ENCODE data around the gene MID1IP1. TPM values are rescaled to one million over a fixed set of nuclear protein-coding genes. Genes with fewer than 3 reads are reported as not detected.

Gene MID1IP1
- total and polyA plus RNA-seq, 2 of the 13 experiments (the other 11 are each of a cell fraction or from before 2014, with no cell fraction given) = 35.7 to 36.1 TPM

- ChIA-PET POLR2A (no interaction called here), CTCF (ENCODE audit: low intra/inter-chr PET ratio, low total read pairs) (no interaction called here)
- H2AFZ ChIP-seq (ENCODE audit: low read length) = no peak overlapping the region
- peak; percentile 49; the same call in 2 of the 3 replicates for ATAC-seq
- in situ Hi-C loops (cut with HindIII; ENCODE audit: extremely low pct_ligation_motif_present, low pct_unique_long_range_greater_than_20kb) (no loop called here), intact Hi-C loops (cut with micrococcal nuclease; ENCODE audit: unreplicated experiment) (no loop called here)
- H3K79me2 ChIP-seq (ENCODE audit: insufficient read depth, low read length) = no peaks in the 10 kb centered on the region
- H4K20me1 ChIP-seq (ENCODE audit: insufficient read depth, low read length) = no peaks in the 10 kb centered on the region
- no peaks in the 10 kb centered on the region for H3K27me3 ChIP-seq (ENCODE audit: control insufficient read depth in 1 of 2, insufficient read depth in 2 of 2, low read length in 2 of 2)
- peak overlapping the region; percentile 3; the same call in 1 of the 2 replicates for H3K4me2 ChIP-seq (ENCODE audit: low read depth, low read length)
- TF ChIP-seq ZNF816 (CRISPR knock-in tag; IDR thresholded peaks at IDR 0.05; ENCODE audit: borderline replicate concordance) (no peak), PBX3 (CRISPR knock-in tag; IDR thresholded peaks at IDR 0.05; ENCODE audit: borderline replicate concordance) (no peak), PTBP1 (IDR thresholded peaks at IDR 0.05; ENCODE audit: low read depth, low read length, poor library complexity, severe bottlenecking) (no peak), IKZF4 (CRISPR knock-in tag; IDR thresholded peaks at IDR 0.05; ENCODE audit: borderline replicate concordance, low read depth, not compliant biosample characterization) (no peak), TCF7L2 (IDR thresholded peaks at IDR 0.05; ENCODE audit: low read depth, low read length) (no peak), THAP9 (CRISPR knock-in tag; IDR thresholded peaks at IDR 0.05; ENCODE audit: borderline replicate concordance) (no peak), DRAP1 (CRISPR knock-in tag; IDR thresholded peaks at IDR 0.05) (no peak), FOXP4 (CRISPR knock-in tag; IDR thresholded peaks at IDR 0.05) (no peak), SRF (IDR thresholded peaks at IDR 0.05; ENCODE audit: low read depth, low read length) (no peak), POLR2A (IDR thresholded peaks at IDR 0.05; ENCODE audit: insufficient read depth in 1 of 2, low read depth in 2 of 2, low read length in 2 of 2) (no peak)
- BruUV-seq (replicated peaks) = no TSS peak
- no peak overlapping the region for H3K4me3 ChIP-seq (replicated peaks in 1 of 3; ENCODE audit: insufficient read depth in 1 of 3, low read depth in 2 of 3, low read length in 3 of 3)
- H3K9me3 ChIP-seq (ENCODE audit: low read length) = no peaks in the 10 kb centered on the region
- no peaks in the 10 kb centered on the region for H3K36me3 ChIP-seq (replicated peaks in 1 of 2; ENCODE audit: control insufficient read depth in 1 of 2, insufficient read depth in 2 of 2, low read length in 2 of 2)
- 0% methylated on average over 3 of the region's 3 CpGs for WGBS (ENCODE audit: low lambda C conversion rate)
- no peak overlapping the region for H3K27ac ChIP-seq (ENCODE audit: extremely low read length, insufficient read depth, low read length)
- peaks cover 14% of the 10 kb centered on the region for H3K4me1 ChIP-seq (ENCODE audit: insufficient read depth, low read length)
- peak; percentile 3 for DNase-seq (ENCODE audit: low spot score)
- no peak overlapping the region for H3K9ac ChIP-seq (ENCODE audit: insufficient read depth, low read depth, low read length)
- no peak for FAIRE-seq
Measured at GRCh38 chrX:38839277-38839676, 38.0 kb downstream of the MID1IP1 start.
